ENCODE data around the gene DNM3. TPM values are rescaled to one million over a fixed set of nuclear protein-coding genes. Genes with fewer than 3 reads are reported as not detected.

The DNM3 gene
- total RNA-seq, 1 experiment from 2014 or later: 0.11 TPM

DNA sequence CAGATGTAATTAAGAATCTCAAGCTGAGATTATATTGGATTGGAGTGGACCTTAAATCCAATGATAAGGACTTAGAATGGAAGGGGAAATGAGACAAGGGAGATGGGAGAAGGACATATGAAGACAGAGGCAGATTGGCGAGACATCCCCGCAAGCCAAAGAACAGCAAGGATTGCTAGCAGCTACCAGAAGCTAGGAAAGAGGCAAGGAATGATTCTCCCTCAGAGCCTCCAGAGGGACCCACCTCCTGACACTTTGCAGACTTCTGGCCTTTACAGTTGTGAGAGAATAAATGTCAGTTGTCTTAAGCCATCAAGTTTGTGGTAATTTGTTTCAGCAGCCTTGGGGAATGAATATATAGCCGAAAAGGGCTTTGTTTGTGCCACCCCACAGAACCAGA, 39.1 kb upstream of the DNM3 start:
- ChIA-PET POLR2A (no interaction called here), CTCF (interaction anchor here (0.8 to 3.9 kb wide), 3 partner anchors 49 to 183 kb away, joined by 4 to 26 read pairs (median 20); no protein-coding TSS in a partner anchor)
- Mint-ChIP-seq H3K4me1 (ENCODE audit: low read depth, unreplicated experiment) (no peaks in the 10 kb centered on the region), H3K27me3 (ENCODE audit: insufficient read depth, unreplicated experiment) (no peaks in the 10 kb centered on the region), H3K4me3 (ENCODE audit: unreplicated experiment) (no peak overlapping the region), H3K9me3 (ENCODE audit: unreplicated experiment) (no peaks in the 10 kb centered on the region), H3K27ac (ENCODE audit: unreplicated experiment) (no peak overlapping the region), H3K36me3 (ENCODE audit: insufficient read depth, unreplicated experiment) (peaks cover 7% of the 10 kb centered on the region)
- Histone ChIP-seq H3K36me3 (ENCODE audit: control insufficient read depth, insufficient read depth, low read length) (no peaks in the 10 kb centered on the region), H3K27me3 (replicated peaks; ENCODE audit: control insufficient read depth, insufficient read depth, low read length) (no peaks in the 10 kb centered on the region), H3K4me3 (ENCODE audit: low read depth, low read length) (no peak overlapping the region), H3K4me1 (no peaks in the 10 kb centered on the region), H3K9me3 (no peaks in the 10 kb centered on the region)
- BruUV-seq (replicated peaks): no TSS peak
- intact Hi-C loops (cut with micrococcal nuclease; ENCODE audit: unreplicated experiment): no loop called here
- no peak for DNase-seq
- TF ChIP-seq, protein P1, sequence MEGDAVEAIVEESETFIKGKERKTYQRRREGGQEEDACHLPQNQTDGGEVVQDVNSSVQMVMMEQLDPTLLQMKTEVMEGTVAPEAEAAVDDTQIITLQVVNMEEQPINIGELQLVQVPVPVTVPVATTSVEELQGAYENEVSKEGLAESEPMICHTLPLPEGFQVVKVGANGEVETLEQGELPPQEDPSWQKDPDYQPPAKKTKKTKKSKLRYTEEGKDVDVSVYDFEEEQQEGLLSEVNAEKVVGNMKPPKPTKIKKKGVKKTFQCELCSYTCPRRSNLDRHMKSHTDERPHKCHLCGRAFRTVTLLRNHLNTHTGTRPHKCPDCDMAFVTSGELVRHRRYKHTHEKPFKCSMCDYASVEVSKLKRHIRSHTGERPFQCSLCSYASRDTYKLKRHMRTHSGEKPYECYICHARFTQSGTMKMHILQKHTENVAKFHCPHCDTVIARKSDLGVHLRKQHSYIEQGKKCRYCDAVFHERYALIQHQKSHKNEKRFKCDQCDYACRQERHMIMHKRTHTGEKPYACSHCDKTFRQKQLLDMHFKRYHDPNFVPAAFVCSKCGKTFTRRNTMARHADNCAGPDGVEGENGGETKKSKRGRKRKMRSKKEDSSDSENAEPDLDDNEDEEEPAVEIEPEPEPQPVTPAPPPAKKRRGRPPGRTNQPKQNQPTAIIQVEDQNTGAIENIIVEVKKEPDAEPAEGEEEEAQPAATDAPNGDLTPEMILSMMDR (IDR thresholded peaks at IDR 0.05; ENCODE audit: insufficient read depth in 1 of 2, low read depth in 1 of 2, low read length in 1 of 2, severe bottlenecking in 1 of 2, unreplicated experiment in 1 of 2): no peak

DNA sequence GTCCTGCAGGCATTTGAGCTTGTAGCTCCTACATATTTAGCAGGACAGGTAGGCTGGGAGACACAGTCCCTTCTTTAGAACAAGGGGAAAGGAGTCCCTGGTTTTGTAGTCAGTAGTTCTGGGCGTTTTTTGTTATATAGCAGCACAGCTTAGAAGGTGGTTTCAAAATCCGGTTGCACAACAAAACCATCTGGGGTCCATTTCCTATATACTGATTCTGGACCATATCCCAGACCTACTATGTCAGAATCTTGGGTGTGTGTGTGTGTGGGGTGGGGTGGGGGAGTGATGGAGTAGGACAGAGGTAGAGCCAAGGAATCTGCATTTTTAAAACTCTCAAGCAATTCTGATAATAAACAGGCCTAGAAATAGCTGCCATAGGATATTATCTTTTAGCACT, 38.3 kb upstream of the DNM3 start:
- H3K9me3 ChIP-seq: no peaks in the 10 kb centered on the region
- H3K27me3 Mint-ChIP-seq (ENCODE audit: insufficient read depth, unreplicated experiment): no peaks in the 10 kb centered on the region
- H3K4me3 Mint-ChIP-seq (ENCODE audit: unreplicated experiment): no peak overlapping the region
- no peaks in the 10 kb centered on the region for H3K9me3 Mint-ChIP-seq (ENCODE audit: unreplicated experiment)
- no peaks in the 10 kb centered on the region for H3K4me1 Mint-ChIP-seq (ENCODE audit: low read depth, unreplicated experiment)
- no peak overlapping the region for H3K27ac Mint-ChIP-seq (ENCODE audit: unreplicated experiment)
- ChIA-PET POLR2A (no interaction called here), CTCF (interaction anchor here (0.6 kb wide), 1 partner anchor 1857 kb away, joined by 3 read pairs; no protein-coding TSS in a partner anchor)
- no peak overlapping the region for H3K4me3 ChIP-seq (ENCODE audit: low read depth, low read length)
- intact Hi-C loops (cut with micrococcal nuclease; ENCODE audit: unreplicated experiment): no loop called here
- no peak for DNase-seq
- no peaks in the 10 kb centered on the region for H3K27me3 ChIP-seq (replicated peaks; ENCODE audit: control insufficient read depth, insufficient read depth, low read length)
- peaks cover 7% of the 10 kb centered on the region for H3K36me3 Mint-ChIP-seq (ENCODE audit: insufficient read depth, unreplicated experiment)
- TF ChIP-seq, protein P1 (IDR thresholded peaks at IDR 0.05; ENCODE audit: insufficient read depth in 1 of 2, low read depth in 1 of 2, low read length in 1 of 2, severe bottlenecking in 1 of 2, unreplicated experiment in 1 of 2): no peak
- no peaks in the 10 kb centered on the region for H3K4me1 ChIP-seq
- no peaks in the 10 kb centered on the region for H3K36me3 ChIP-seq (ENCODE audit: control insufficient read depth, insufficient read depth, low read length)
- BruUV-seq (replicated peaks): no TSS peak

DNA sequence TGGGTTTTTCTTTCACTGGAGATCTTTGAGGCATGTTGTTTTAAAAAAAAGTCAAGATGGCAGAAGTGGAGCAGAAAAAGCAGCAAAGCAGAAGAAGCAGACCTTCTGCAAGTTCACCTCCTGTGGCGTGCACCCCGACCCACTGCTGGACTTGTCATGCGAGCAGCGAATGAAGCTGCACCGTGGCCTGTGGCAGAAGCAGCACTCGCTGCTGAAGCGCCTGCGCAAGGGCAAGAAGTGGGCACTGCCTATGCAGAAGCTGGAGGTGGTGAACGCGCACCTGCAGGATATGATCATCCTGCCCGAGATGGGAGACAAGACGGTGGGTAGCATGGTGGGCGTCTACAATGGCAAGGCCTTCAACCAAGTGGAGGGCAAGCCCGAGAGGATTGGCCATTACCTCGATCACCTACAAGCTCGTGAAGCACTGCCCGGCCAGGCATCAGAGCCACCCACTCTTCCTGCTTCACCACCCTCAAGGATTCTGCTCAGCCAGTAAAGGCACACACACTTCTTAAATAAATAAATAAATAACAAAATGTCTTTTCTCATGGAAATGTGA, 37.8 kb upstream of the DNM3 start:
- Histone ChIP-seq H3K4me1 (no peaks in the 10 kb centered on the region), H3K36me3 (ENCODE audit: control insufficient read depth, insufficient read depth, low read length) (no peaks in the 10 kb centered on the region), H3K27me3 (replicated peaks; ENCODE audit: control insufficient read depth, insufficient read depth, low read length) (no peaks in the 10 kb centered on the region), H3K4me3 (ENCODE audit: low read depth, low read length) (no peak overlapping the region), H3K9me3 (no peaks in the 10 kb centered on the region)
- no peak overlapping the region for H3K4me3 Mint-ChIP-seq (ENCODE audit: unreplicated experiment)
- intact Hi-C loops (cut with micrococcal nuclease; ENCODE audit: unreplicated experiment): no loop called here
- H3K36me3 Mint-ChIP-seq (ENCODE audit: insufficient read depth, unreplicated experiment): peaks cover 7% of the 10 kb centered on the region
- H3K9me3 Mint-ChIP-seq (ENCODE audit: unreplicated experiment): no peaks in the 10 kb centered on the region
- H3K27me3 Mint-ChIP-seq (ENCODE audit: insufficient read depth, unreplicated experiment): no peaks in the 10 kb centered on the region
- POLR2A ChIA-PET: no interaction called here
- DNase-seq: no peak
- CTCF ChIA-PET: no interaction called here
- no TSS peak for BruUV-seq (replicated peaks)
- H3K4me1 Mint-ChIP-seq (ENCODE audit: low read depth, unreplicated experiment): no peaks in the 10 kb centered on the region
- TF ChIP-seq, protein P1 (IDR thresholded peaks at IDR 0.05; ENCODE audit: insufficient read depth in 1 of 2, low read depth in 1 of 2, low read length in 1 of 2, severe bottlenecking in 1 of 2, unreplicated experiment in 1 of 2): no peak
- H3K27ac Mint-ChIP-seq (ENCODE audit: unreplicated experiment): no peak overlapping the region

All from Caco-2 (cell line).